GM12878 (cell line): ENCODE results near the gene PLXNA2. TPM values are rescaled to one million over a fixed set of nuclear protein-coding genes. Genes with fewer than 3 reads are reported as not detected.

ENCODE experiments used
- ATAC-seq: fragments of 200-7000 bp; cut with Tn5 transposase; 3 replicates; pipeline ENCODE4 v1.9.1; 2020; ENCODE audit warnings: mild to moderate bottlenecking, moderate library complexity
- BruUV-seq: library from RNA; stranded (reverse); fragments of 400-500 nt; replicated peaks from 2 replicates; lab custom pipeline; 2021; lab: Mats Ljungman, UMichigan
- CTCF ChIA-PET: fragments of 300-600 bp; sonication (Branson Sonifier 250); formaldehyde crosslinking; extraction: SDS; loops from one replicate; lab custom pipeline; 2021; ENCODE audit warnings: inconsistent platforms; lab: Yijun Ruan, JAX
- POLR2A ChIA-PET: fragments of 350-600 bp; formaldehyde crosslinking; extraction: SDS; loops from one replicate; lab custom pipeline; 2021; ENCODE audit warnings: inconsistent platforms; lab: Charles Lee
- RAD21 ChIA-PET: fragments of 300-600 bp; sonication (Branson Sonifier 250); formaldehyde crosslinking; loops from one replicate; lab custom pipeline; 2023; ENCODE audit warnings: antibody characterized with exemption; ENCODE audit not compliant: unreplicated experiment; lab: Charles Lee
- SMC1A ChIA-PET: fragments of 300-600 bp; sonication (Branson Sonifier 250); formaldehyde crosslinking; loops from one replicate; lab custom pipeline; 2023; ENCODE audit not compliant: unreplicated experiment, uncharacterized antibody; lab: Charles Lee
- DNase-seq: peaks from one replicate; pipeline ENCODE4 v3.0.0-alpha.2; 2011; ENCODE audit warnings: low read depth, low spot score
- FAIRE-seq: peaks from 3 replicates; lab custom pipeline; 2011; peaks lifted over from hg19 to GRCh38; lab: Jason Lieb, UNC
- H2AFZ ChIP-seq: 2 replicates; pipeline ENCODE4 v1.6.0; 2011; ENCODE audit warnings: low read depth, low read length, control low read depth; ENCODE audit not compliant: control insufficient read depth
- H3K27ac ChIP-seq: 2 replicates; pipeline ENCODE4 v1.5.1; 2011; ENCODE audit warnings: control low read depth; ENCODE audit not compliant: control insufficient read depth, insufficient read depth
- H3K27me3 ChIP-seq, 2 experiments: replicated peaks in 1 of 2; 2 replicates each; pipeline versions ENCODE4 v1.6.0 to v1.6.1; 2011; ENCODE audit warnings: low read length in 1 of 2; ENCODE audit not compliant: control insufficient read depth in 2 of 2, insufficient read depth in 2 of 2
- H3K36me3 ChIP-seq, 2 experiments: 2 replicates each; pipeline ENCODE4 v1.5.1; 2011; ENCODE audit warnings: low read length in 1 of 2; ENCODE audit not compliant: control insufficient read depth in 2 of 2, insufficient read depth in 2 of 2
- H3K4me1 ChIP-seq: 2 replicates; pipeline ENCODE4 v1.6.1; 2011; ENCODE audit warnings: mild to moderate bottlenecking, low read length, moderate library complexity, mixed read lengths; ENCODE audit not compliant: control insufficient read depth, insufficient read depth
- H3K4me2 ChIP-seq: 2 replicates; pipeline ENCODE4 v1.6.0; 2011; ENCODE audit warnings: control low read depth; ENCODE audit not compliant: control insufficient read depth, insufficient read depth
- H3K4me3 ChIP-seq: fragments of 200-600 bp; sonication (generic); 2 replicates; pipeline ENCODE4 v1.5.1; 2016
- H3K79me2 ChIP-seq: 2 replicates; pipeline ENCODE4 v1.6.0; 2011; ENCODE audit warnings: low read length; ENCODE audit not compliant: control insufficient read depth, insufficient read depth
- H3K9ac ChIP-seq: 2 replicates; pipeline ENCODE4 v1.8.0; 2011; ENCODE audit warnings: low read length, control low read depth, mixed read lengths; ENCODE audit not compliant: control insufficient read depth, insufficient read depth
- H3K9me3 ChIP-seq: replicated peaks from 3 replicates; pipeline ENCODE4 v1.5.1; 2011; ENCODE audit warnings: mild to moderate bottlenecking, low read length; ENCODE audit not compliant: control insufficient read depth, insufficient read depth
- H4K20me1 ChIP-seq: 2 replicates; pipeline ENCODE4 v1.6.0; 2011; ENCODE audit not compliant: control insufficient read depth, insufficient read depth
- IKZF1 ChIP-seq: fragments of 450-650 bp; conservative IDR thresholded peaks from 2 replicates; pipeline ENCODE4 v1.6.1; 2017; ENCODE audit warnings: antibody characterized with exemption, mild to moderate bottlenecking
- POLR2A ChIP-seq: IDR thresholded peaks from 2 replicates; pipeline ENCODE4 v1.6.1; 2011; ENCODE audit warnings: low read depth, mild to moderate bottlenecking, low read length
- RCOR1 ChIP-seq: conservative IDR thresholded peaks from 2 replicates; pipeline ENCODE4 v1.6.1; 2012; ENCODE audit warnings: low read depth, low read length, improper control_type of control experiment
- TBL1XR1 ChIP-seq: IDR thresholded peaks from 2 replicates; pipeline ENCODE4 v1.6.1; 2012; ENCODE audit warnings: low read depth, low read length, improper control_type of control experiment
- WGBS: methylation state at CpG from one replicate; pipeline ENCODE4 v1.1.6; 2016; ENCODE audit warnings: low lambda C conversion rate; ENCODE audit not compliant: insufficient replicate concordance, insufficient coverage; ENCODE audit errors: missing lambda C conversion rate; 5-methylcytosine and 5-hydroxymethylcytosine counted together
- in situ Hi-C: fragments of 300-500 bp; cut with MboI; formaldehyde crosslinking; loops from 9 replicates; pipeline ENCODE4 v1.14.3; 2018; ENCODE audit warnings: mixed read lengths
- intact Hi-C: fragments of 100-400 bp; cut with micrococcal nuclease; formaldehyde crosslinking; loops from one replicate; pipeline ENCODE4 v1.14.2; 2022; ENCODE audit not compliant: unreplicated experiment
- polyA plus RNA-seq, 11 experiments: library from polyadenylated mRNA; depleted of rRNA in 4 of 11; unstranded in 6 of 11; stranded (reverse) in 5 of 11; fragments of >200 nt; fragmentation: Nextera tagmentation in 4 of 11; fragmentation: Illumina TruSeq in 1 of 11; extraction: Ambion mirVana in 4 of 11; extraction: Trizol in 1 of 11; gene quantifications; 1 replicate in 1 of 11; 2 replicates in 10 of 11; pipeline versions ENCODE4 v1.2.1 to v1.2.3, GENCODE V29; 2011 to 2016; ENCODE audit warnings: inconsistent platforms in 2 of 11, missing spikeins in 2 of 11, low read depth in 1 of 11
- total RNA-seq, 4 experiments: library from RNA; depleted of rRNA in 3 of 4; stranded (reverse); fragments of >200 nt in 3 of 4; fragmentation: Illumina TruSeq in 1 of 4; extraction: Trizol in 1 of 4; gene quantifications; 2 replicates each; pipeline versions ENCODE4 v1.2.1 to v1.2.3, GENCODE V29; 2013 to 2021
- TF ChIP-seq, protein P1 (sequence below): fragments of 450-650 bp; IDR thresholded peaks from 2 replicates; pipeline ENCODE4 v1.6.1; 2018; ENCODE audit warnings: borderline replicate concordance, mild to moderate bottlenecking; ENCODE audit not compliant: partially characterized antibody

Gene PLXNA2
- total and polyA plus RNA-seq, 10 of the 15 experiments (the other 5 are each of a cell fraction or from before 2014, with no cell fraction given) = under 0.01 to 0.08 (median 0.07) TPM; not detected in 4

GRCh38 chr1:208201229-208201628 lies 43.0 kb downstream of the PLXNA2 start:
- POLR2A ChIA-PET = no interaction called here
- RAD21 ChIA-PET = no interaction called here
- Histone ChIP-seq H3K79me2 (no peaks in the 10 kb centered on the region), H3K9me3 (no peaks in the 10 kb centered on the region), H3K4me3 (no peak overlapping the region), H2AFZ (no peak overlapping the region), H3K4me1 (no peaks in the 10 kb centered on the region), H3K36me3 (no peaks in the 10 kb centered on the region), H4K20me1 (no peaks in the 10 kb centered on the region), H3K27me3 (no peaks in the 10 kb centered on the region), H3K9ac (no peak overlapping the region), H3K27ac (no peak overlapping the region), H3K4me2 (no peak overlapping the region)
- WGBS = 57% methylated on average over 4 of the region's 4 CpGs
- ATAC-seq (no peak), FAIRE-seq (no peak), DNase-seq (no peak)
- intact Hi-C loops (no loop called here), in situ Hi-C loops (no loop called here)
- no TSS peak for BruUV-seq
- CTCF ChIA-PET = interaction anchor here (2.5 kb wide), 2 partner anchors 43 to 70 kb away, joined by 8 to 17 read pairs; partner anchors contain the start of gene PLXNA2
- SMC1A ChIA-PET = interaction anchor here (1.6 to 3.0 kb wide), 2 partner anchors 12 to 16 kb away, joined by 6 read pairs; no protein-coding TSS in a partner anchor
- TF ChIP-seq POLR2A (no peak), IKZF1 (no peak), RCOR1 (no peak), TBL1XR1 (no peak)
- TF ChIP-seq, protein P1, sequence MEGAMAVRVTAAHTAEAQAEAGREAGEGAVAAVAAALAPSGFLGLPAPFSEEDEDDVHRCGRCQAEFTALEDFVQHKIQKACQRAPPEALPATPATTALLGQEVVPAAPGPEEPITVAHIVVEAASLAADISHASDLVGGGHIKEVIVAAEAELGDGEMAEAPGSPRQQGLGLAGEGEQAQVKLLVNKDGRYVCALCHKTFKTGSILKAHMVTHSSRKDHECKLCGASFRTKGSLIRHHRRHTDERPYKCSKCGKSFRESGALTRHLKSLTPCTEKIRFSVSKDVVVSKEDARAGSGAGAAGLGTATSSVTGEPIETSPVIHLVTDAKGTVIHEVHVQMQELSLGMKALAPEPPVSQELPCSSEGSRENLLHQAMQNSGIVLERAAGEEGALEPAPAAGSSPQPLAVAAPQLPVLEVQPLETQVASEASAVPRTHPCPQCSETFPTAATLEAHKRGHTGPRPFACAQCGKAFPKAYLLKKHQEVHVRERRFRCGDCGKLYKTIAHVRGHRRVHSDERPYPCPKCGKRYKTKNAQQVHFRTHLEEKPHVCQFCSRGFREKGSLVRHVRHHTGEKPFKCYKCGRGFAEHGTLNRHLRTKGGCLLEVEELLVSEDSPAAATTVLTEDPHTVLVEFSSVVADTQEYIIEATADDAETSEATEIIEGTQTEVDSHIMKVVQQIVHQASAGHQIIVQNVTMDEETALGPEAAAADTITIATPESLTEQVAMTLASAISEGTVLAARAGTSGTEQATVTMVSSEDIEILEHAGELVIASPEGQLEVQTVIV = no peak
